HFF-Myc (cell line): ENCODE measurements around the gene MAX.

Source experiments
- DNase-seq: peaks from one replicate; pipeline ENCODE4 v3.0.0-alpha.2; 2011; ENCODE audit warnings: low read depth; ENCODE audit errors: extremely low read depth
- H3K4me3 ChIP-seq: replicated peaks from 2 replicates; pipeline ENCODE4 v1.5.1; 2011; ENCODE audit warnings: low read depth, mild to moderate bottlenecking, control low read depth, low read length
- CTCF ChIP-seq: IDR thresholded peaks from 2 replicates; pipeline ENCODE4 v1.5.1; 2012; ENCODE audit warnings: mild to moderate bottlenecking, low read depth, low read length, control low read depth; ENCODE audit errors: missing control alignments

MAX gene

GRCh38 chr14:65106316-65106715 is 4.0 kb upstream of the MAX start:
- no peak overlapping the region for H3K4me3 ChIP-seq
- TF ChIP-seq CTCF: no peak
- DNase-seq: no peak

- no peak for DNase-seq
- no peak overlapping the region for H3K4me3 ChIP-seq
- no peak for TF ChIP-seq CTCF
These were observed 2.5 kb upstream of the MAX start for GRCh38 chr14:65104791-65105190.

DNA sequence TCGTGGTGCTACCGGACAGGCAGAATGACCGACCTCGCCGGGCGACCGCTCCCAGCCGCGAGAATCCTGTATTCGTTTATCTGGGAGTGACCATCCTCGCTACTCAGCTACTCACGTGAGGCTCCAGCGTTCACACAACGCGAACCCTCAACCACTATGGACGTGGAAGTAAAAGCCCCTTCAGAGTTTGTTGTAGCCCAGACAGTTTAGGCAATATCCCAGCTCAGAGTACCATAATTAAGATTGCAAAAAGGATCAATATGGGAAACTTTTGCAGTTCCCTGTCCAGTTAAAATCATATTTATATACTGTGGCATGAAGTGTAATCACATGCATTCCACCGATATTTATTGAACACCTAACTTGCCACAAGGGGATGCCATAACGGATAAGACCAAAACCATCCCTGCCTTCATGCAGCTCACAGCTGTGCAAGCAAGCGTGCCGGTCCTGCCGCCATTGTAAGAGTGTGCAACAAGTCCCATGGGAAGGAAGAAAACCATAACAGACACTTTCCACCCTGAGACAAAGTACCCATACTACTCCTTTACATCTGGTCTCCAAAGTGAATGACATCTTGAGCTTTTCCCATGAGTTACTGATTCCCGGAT is 938 bp upstream of the MAX start:
- peak overlapping the region; percentile 97 for H3K4me3 ChIP-seq
- peak; percentile 29 for DNase-seq
- TF ChIP-seq CTCF: peak; percentile 22

- peak overlapping the region; percentile 97 for H3K4me3 ChIP-seq
- no peak for TF ChIP-seq CTCF
- DNase-seq: no peak
These were observed 481 bp downstream of the MAX start for GRCh38 chr14:65101631-65102440.

- peak overlapping the region; percentile 97 for H3K4me3 ChIP-seq
- TF ChIP-seq CTCF: no peak
- no peak for DNase-seq
These were observed 1.3 kb downstream of the MAX start for GRCh38 chr14:65100922-65101541.

GRCh38 chr14:65098586-65098985 is 3.7 kb downstream of the MAX start:
- DNase-seq: no peak
- H3K4me3 ChIP-seq: no peak overlapping the region
- TF ChIP-seq CTCF: no peak
